HCT116 (cell line): Measurements from ENCODE around the gene SH3TC1. TPM values are rescaled to one million over a fixed set of nuclear protein-coding genes. Genes with fewer than 3 reads are reported as not detected.

Experiments
- ATAC-seq: fragments of 200-7000 bp; cut with Tn5 transposase; 2 replicates; pipeline ENCODE4 v1.9.1; 2020; ENCODE audit warnings: mild to moderate bottlenecking, moderate library complexity
- BruUV-seq: library from RNA; stranded (reverse); fragments of 400-500 nt; replicated peaks from 2 replicates; lab custom pipeline; 2021; lab: Mats Ljungman, UMichigan
- CTCF ChIA-PET: fragments of 300-600 bp; sonication (Branson Sonifier 250); formaldehyde crosslinking; loops from one replicate; lab custom pipeline; 2021; ENCODE audit warnings: antibody characterized with exemption; lab: Charles Lee
- POLR2A ChIA-PET: fragments of 300-600, 350-600 bp; sonication (Branson Sonifier 250); formaldehyde crosslinking; loops from one replicate; lab custom pipeline; 2021; ENCODE audit warnings: antibody characterized with exemption; lab: Charles Lee
- RAD21 ChIA-PET, 2 experiments: fragments of 300-600 bp; sonication (Branson Sonifier 250); formaldehyde crosslinking; loops; one replicate each; lab custom pipeline; 2023; ENCODE audit warnings: low total read pairs in 2 of 2; ENCODE audit not compliant: uncharacterized antibody in 2 of 2, unreplicated experiment in 2 of 2, low non-redundant PET in 1 of 2; lab: Charles Lee
- DNase-seq: peaks from one replicate; pipeline ENCODE4 v3.0.0-alpha.2; 2010; ENCODE audit warnings: low read depth, low spot score
- H2AFZ ChIP-seq: fragments of 200-600 bp; shearing (Covaris generic), sonication (generic); 2 replicates; pipeline ENCODE4 v1.6.1; 2017; ENCODE audit warnings: low read depth, mixed run types, mixed read lengths, antibody characterized with exemption, low read length; ENCODE audit not compliant: poor library complexity, severe bottlenecking
- H3K27ac ChIP-seq: 2 replicates; pipeline ENCODE4 v1.5.1; 2012; ENCODE audit warnings: low read depth, low read length
- H3K27me3 ChIP-seq: fragments of 200-600 bp; sonication (generic); 2 replicates; pipeline ENCODE4 v1.6.1; 2016; ENCODE audit warnings: mixed run types, low read length, mixed read lengths; ENCODE audit not compliant: insufficient read depth
- H3K36me3 ChIP-seq, 2 experiments: fragments of 200-500 bp in 1 of 2; fragments of 200-600 bp in 1 of 2; sonication (Bioruptor generic) in 1 of 2; sonication (generic) in 1 of 2; 2 replicates each; pipeline versions ENCODE4 v1.5.1 to v1.6.1; 2014 to 2016; ENCODE audit warnings: low read length in 2 of 2, inconsistent platforms in 1 of 2, mixed read lengths in 1 of 2, mixed run types in 1 of 2; ENCODE audit not compliant: insufficient read depth in 2 of 2, control insufficient read depth in 1 of 2
- H3K4me1 ChIP-seq, 2 experiments: fragments of 200-600 bp in 1 of 2; sonication (generic) in 1 of 2; 2 replicates each; pipeline versions ENCODE4 v1.5.1 to v1.6.1; 2012 to 2017; ENCODE audit warnings: low read length in 2 of 2, inconsistent platforms in 1 of 2, mild to moderate bottlenecking in 1 of 2, mixed read lengths in 1 of 2, mixed run types in 1 of 2, moderate library complexity in 1 of 2; ENCODE audit not compliant: insufficient read depth in 2 of 2, control insufficient read depth in 1 of 2
- H3K4me2 ChIP-seq: fragments of 200-600 bp; sonication (generic); 2 replicates; pipeline ENCODE4 v1.6.1; 2017; ENCODE audit warnings: mixed run types, low read length, mixed read lengths
- H3K4me3 ChIP-seq, 2 experiments: fragments of 200-600 bp in 1 of 2; sonication (generic) in 1 of 2; replicated peaks in 1 of 2; 2 replicates each; pipeline ENCODE4 v1.5.1; 2011 to 2016; ENCODE audit warnings: low read length in 2 of 2, control low read depth in 1 of 2, low read depth in 1 of 2, mild to moderate bottlenecking in 1 of 2, mixed read lengths in 1 of 2, mixed run types in 1 of 2
- H3K79me2 ChIP-seq: fragments of 200-600 bp; sonication (generic); 2 replicates; pipeline ENCODE4 v1.6.1; 2017; ENCODE audit warnings: mild to moderate bottlenecking, mixed run types, low read length, moderate library complexity, mixed read lengths; ENCODE audit not compliant: insufficient read depth
- H3K9ac ChIP-seq: fragments of 200-600 bp; sonication (generic); 2 replicates; pipeline ENCODE4 v1.6.1; 2016; ENCODE audit warnings: low read length, mixed read lengths
- H3K9me2 ChIP-seq: fragments of 200-600 bp; sonication (generic), shearing (Covaris generic); 2 replicates; pipeline ENCODE4 v1.6.1; 2017; ENCODE audit warnings: mixed run types, mild to moderate bottlenecking, moderate library complexity; ENCODE audit not compliant: insufficient read depth
- H3K9me3 ChIP-seq, 2 experiments: fragments of 200-500 bp in 1 of 2; fragments of 200-600 bp in 1 of 2; sonication (Bioruptor generic) in 1 of 2; sonication (generic) in 1 of 2; 2 replicates each; pipeline ENCODE4 v1.6.1; 2014 to 2017; ENCODE audit warnings: low read length in 2 of 2, mixed read lengths in 2 of 2, inconsistent platforms in 1 of 2, low read depth in 1 of 2, mild to moderate bottlenecking in 1 of 2, mixed run types in 1 of 2, moderate library complexity in 1 of 2; ENCODE audit not compliant: control insufficient read depth in 1 of 2, insufficient read depth in 1 of 2
- H4K20me1 ChIP-seq: fragments of 200-600 bp; sonication (generic), shearing (Covaris generic); 2 replicates; pipeline ENCODE4 v1.6.1; 2017; ENCODE audit warnings: mixed run types, mild to moderate bottlenecking, moderate library complexity; ENCODE audit not compliant: insufficient read depth
- CBX3 ChIP-seq: IDR thresholded peaks from 2 replicates; pipeline ENCODE4 v1.6.1; 2012; ENCODE audit warnings: low read depth
- CEBPB ChIP-seq: IDR thresholded peaks from 2 replicates; pipeline ENCODE4 v1.6.1; 2012; ENCODE audit warnings: low read depth
- EGR1 ChIP-seq: IDR thresholded peaks from 2 replicates; pipeline ENCODE4 v1.6.1; 2012; ENCODE audit warnings: low read depth
- FOSL1 ChIP-seq: IDR thresholded peaks from 2 replicates; pipeline ENCODE4 v1.6.1; 2012; ENCODE audit warnings: low read depth
- JUND ChIP-seq: IDR thresholded peaks from 2 replicates; pipeline ENCODE4 v1.6.1; 2012
- POLR2AphosphoS5 ChIP-seq: IDR thresholded peaks from 2 replicates; pipeline ENCODE4 v1.6.1; 2011; ENCODE audit warnings: mild to moderate bottlenecking, low read depth, low read length, moderate library complexity
- SIN3A ChIP-seq: IDR thresholded peaks from 2 replicates; pipeline ENCODE4 v1.6.1; 2012; ENCODE audit warnings: low read depth
- SP1 ChIP-seq: IDR thresholded peaks from 2 replicates; pipeline ENCODE4 v1.6.1; 2012; ENCODE audit warnings: low read depth
- YY1 ChIP-seq: IDR thresholded peaks from 2 replicates; pipeline ENCODE4 v1.6.1; 2011; ENCODE audit warnings: low read length, low read depth, moderate library complexity, mild to moderate bottlenecking; ENCODE audit not compliant: insufficient replicate concordance; ENCODE audit errors: extremely low read depth
- ZBTB33 ChIP-seq: IDR thresholded peaks from 2 replicates; pipeline ENCODE4 v1.6.1; 2011; ENCODE audit warnings: mild to moderate bottlenecking, low read length, moderate library complexity; ENCODE audit not compliant: insufficient replicate concordance; ENCODE audit errors: extremely low read depth
- ZFX ChIP-seq: fragments of 450-650 bp; IDR thresholded peaks from 2 replicates; pipeline ENCODE4 v1.6.1; 2017
- intact Hi-C: fragments of 100-400 bp; cut with micrococcal nuclease; formaldehyde crosslinking; loops from 2 replicates; pipeline ENCODE4 v1.10.0; 2022
- total RNA-seq: library from RNA; stranded (reverse); gene quantifications from one replicate; pipeline ENCODE4 v1.2.1, GENCODE V29; 2021; ENCODE audit not compliant: unreplicated experiment

The SH3TC1 gene
- total RNA-seq, 1 experiment from 2014 or later, result 12.5 TPM

- no peaks in the 10 kb centered on the region for H3K79me2 ChIP-seq
- no peaks in the 10 kb centered on the region for H4K20me1 ChIP-seq
- no peaks in the 10 kb centered on the region for H3K27me3 ChIP-seq
- H3K9me3 ChIP-seq, result no peaks in the 10 kb centered on the region
- no peaks in the 10 kb centered on the region for H3K9me2 ChIP-seq
- no peak overlapping the region for H3K4me2 ChIP-seq
- H3K9ac ChIP-seq, result no peak overlapping the region
- ChIA-PET CTCF (no interaction called here), RAD21 (no interaction called here), POLR2A (no interaction called here)
- H3K36me3 ChIP-seq, result no peaks in the 10 kb centered on the region
- no peak for ATAC-seq
- H3K4me3 ChIP-seq, result no peak overlapping the region
- peaks cover 20 to 59% of the 10 kb centered on the region in 2 experiments for H3K4me1 ChIP-seq
- H3K27ac ChIP-seq, result no peak overlapping the region; the same call in 1 of the 2 replicates
- TF ChIP-seq CBX3 (no peak), ZBTB33 (no peak)
- no TSS peak for BruUV-seq
- intact Hi-C loops, result no loop called here
- H2AFZ ChIP-seq, result no peak overlapping the region
- DNase-seq, result no peak
These were observed 10.1 kb upstream of the SH3TC1 start for GRCh38 chr4:8188743-8189550.

- Histone ChIP-seq H3K27me3 (no peaks in the 10 kb centered on the region), H3K79me2 (no peaks in the 10 kb centered on the region), H3K9ac (no peak overlapping the region), H3K27ac (peak overlapping the region; percentile 97; the same call in 1 of the 2 replicates), H3K36me3 (no peaks in the 10 kb centered on the region), H2AFZ (no peak overlapping the region), H3K9me3 (no peaks in the 10 kb centered on the region), H3K4me1 (peaks cover 20 to 55% of the 10 kb centered on the region in 2 experiments), H3K4me2 (0 out of 2 replicates have a peak overlapping the region, but pooled peaks have one; percentile 88), H3K9me2 (no peaks in the 10 kb centered on the region), H3K4me3 (no peak overlapping the region), H4K20me1 (no peaks in the 10 kb centered on the region)
- intact Hi-C loops, result no loop called here
- ATAC-seq (no peak), DNase-seq (no peak)
- RAD21 ChIA-PET, result no interaction called here
- POLR2A ChIA-PET, result no interaction called here
- BruUV-seq, result no TSS peak
- TF ChIP-seq ZFX, result no peak
- no peak for TF ChIP-seq SIN3A
- no peak for TF ChIP-seq CBX3
- TF ChIP-seq YY1, result no peak
- TF ChIP-seq POLR2AphosphoS5, result no peak
- TF ChIP-seq CEBPB, result no peak
- no peak for TF ChIP-seq JUND
- no peak for TF ChIP-seq SP1
- TF ChIP-seq FOSL1, result no peak
- TF ChIP-seq EGR1, result no peak
- CTCF ChIA-PET, result no interaction called here
These were observed 9.3 kb upstream of the SH3TC1 start for GRCh38 chr4:8189551-8190466.
